BLaER1 treated with 17β-estradiol and CSF1 and Interleukin-3, amounts not matched to agents 10 nM and 100 nM (cell line): Measurements from ENCODE around the gene PAPPA.
A peak's percentile ranks its signal among the peaks of the same experiment; 100 is the strongest.

Source experiments
- H3K27ac ChIP-seq, 11 experiments: shearing (Covaris generic); formaldehyde crosslinking; 2 replicates each; pipeline ENCODE4 v1.8.1; 2022
- H3K27me3 ChIP-seq, 11 experiments: shearing (Covaris generic); formaldehyde crosslinking; 2 replicates each; pipeline ENCODE4 v1.8.1; 2022
- H3K36me3 ChIP-seq, 11 experiments: shearing (Covaris generic); formaldehyde crosslinking; 2 replicates each; pipeline ENCODE4 v1.8.1; 2022
- H3K4me1 ChIP-seq, 10 experiments: shearing (Covaris generic); formaldehyde crosslinking; 2 replicates each; pipeline ENCODE4 v1.8.1; 2022
- H3K4me2 ChIP-seq, 11 experiments: shearing (Covaris generic); formaldehyde crosslinking; 2 replicates each; pipeline ENCODE4 v1.8.1; 2022
- H3K4me3 ChIP-seq, 10 experiments: shearing (Covaris generic); formaldehyde crosslinking; 2 replicates each; pipeline ENCODE4 v1.8.1; 2022
- H3K9ac ChIP-seq, 11 experiments: shearing (Covaris generic); formaldehyde crosslinking; 2 replicates each; pipeline ENCODE4 v1.8.1; 2022
- H3K9me3 ChIP-seq, 11 experiments: shearing (Covaris generic); formaldehyde crosslinking; replicated peaks in 1 of 11; 2 replicates each; pipeline ENCODE4 v1.8.1; 2022
- H4K20me1 ChIP-seq, 11 experiments: shearing (Covaris generic); formaldehyde crosslinking; 2 replicates each; pipeline ENCODE4 v1.8.1; 2022
- Cebpa-rat ChIP-seq, 11 experiments: shearing (Covaris generic); IDR thresholded peaks; 2 replicates each; pipeline ENCODE4 v1.8.1; 2022

PAPPA gene

DNA sequence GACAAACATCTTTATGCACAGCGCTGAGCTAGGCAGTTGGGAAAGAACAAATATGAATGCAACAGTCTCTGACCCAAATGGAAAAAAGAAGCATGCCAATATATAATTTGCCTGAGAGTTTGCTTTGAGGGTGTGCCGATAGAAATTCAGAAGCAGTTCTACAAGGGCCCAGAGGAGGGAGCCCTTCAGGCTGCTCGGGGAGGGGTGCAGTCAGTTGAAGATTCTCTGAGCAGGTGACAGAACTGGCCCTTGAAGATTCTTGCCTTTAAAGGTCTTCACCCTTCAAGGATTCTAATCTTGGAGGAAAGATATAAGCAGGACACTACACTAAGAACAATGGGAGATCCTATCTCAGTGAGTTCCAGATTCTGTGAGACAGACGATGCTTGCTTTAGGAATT lies 3.7 kb upstream of the PAPPA start:
- Histone ChIP-seq H3K27ac (no peak overlapping the region), H3K4me3 (no peak overlapping the region), H3K9ac (no peak overlapping the region), H3K27me3 (peaks cover 34 to 41% (median 38%) of the 10 kb centered on the region in 11 experiments), H3K9me3 (no peaks in the 10 kb centered on the region), H3K4me1 (peaks cover 0 to 5% (median 0%) of the 10 kb centered on the region in 10 experiments; a peak in 1 of 20 replicates), H4K20me1 (peaks cover 0 to 17% (median 5%) of the 10 kb centered on the region in 11 experiments; a peak in 10 of 22 replicates), H3K36me3 (no peaks in the 10 kb centered on the region), H3K4me2 (no peak overlapping the region)
- no peak for TF ChIP-seq Cebpa-rat (IDR thresholded peaks at IDR 0.05)

DNA sequence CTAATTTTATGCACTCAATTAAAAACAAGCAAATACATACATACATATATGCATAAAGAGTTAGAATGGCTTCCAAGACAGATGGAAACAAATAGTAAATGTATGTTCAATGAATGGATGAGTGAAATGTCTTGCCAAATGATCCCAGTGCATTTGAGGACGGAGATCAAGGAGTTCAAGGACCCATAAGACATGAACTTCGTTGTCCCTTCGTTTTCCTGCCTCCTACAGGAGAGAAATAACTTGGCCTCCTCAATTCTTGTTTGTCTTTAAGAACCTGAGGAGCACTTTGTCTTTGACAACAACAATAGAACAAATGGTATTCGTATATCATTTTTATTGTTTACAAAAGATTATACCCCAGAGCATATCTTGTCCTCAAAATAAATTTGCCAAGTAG lies 2.4 kb upstream of the PAPPA start:
- peaks cover 0 to 17% (median 11%) of the 10 kb centered on the region in 11 experiments; a peak in 10 of 22 replicates for H4K20me1 ChIP-seq
- H3K4me1 ChIP-seq: peaks cover 0 to 9% (median 0%) of the 10 kb centered on the region in 10 experiments; a peak in 2 of 20 replicates
- TF ChIP-seq Cebpa-rat (IDR thresholded peaks at IDR 0.05): no peak
- H3K36me3 ChIP-seq: no peaks in the 10 kb centered on the region
- H3K4me2 ChIP-seq: no peak overlapping the region
- peaks cover 47 to 55% (median 51%) of the 10 kb centered on the region in 11 experiments for H3K27me3 ChIP-seq
- H3K9ac ChIP-seq: no peak overlapping the region
- no peaks in the 10 kb centered on the region for H3K9me3 ChIP-seq
- H3K27ac ChIP-seq: no peak overlapping the region
- H3K4me3 ChIP-seq: no peak overlapping the region

DNA sequence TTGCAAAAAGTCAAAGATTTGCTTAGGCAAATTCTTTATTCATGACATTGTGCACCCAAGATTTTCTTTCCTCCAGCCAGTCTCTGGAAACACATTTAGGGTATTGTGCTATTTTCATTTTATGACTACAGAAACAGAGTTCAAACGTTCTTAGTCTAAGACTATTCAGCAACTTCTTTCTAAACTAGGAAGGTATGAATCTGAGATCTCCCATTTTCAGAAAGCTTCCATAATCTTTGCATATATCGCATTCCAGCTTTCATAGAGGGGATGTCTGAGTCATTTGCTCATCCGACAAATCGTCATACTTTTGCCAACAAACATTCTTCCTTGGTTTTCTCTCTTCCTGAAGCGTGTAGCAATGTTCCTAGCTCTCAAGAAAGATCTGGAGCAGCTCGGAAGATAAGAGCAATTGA lies 1.6 kb upstream of the PAPPA start:
- H3K9me3 ChIP-seq: no peaks in the 10 kb centered on the region
- no peaks in the 10 kb centered on the region for H3K36me3 ChIP-seq
- TF ChIP-seq Cebpa-rat (IDR thresholded peaks at IDR 0.05): no peak
- H3K9ac ChIP-seq: no peak overlapping the region
- H3K27ac ChIP-seq: no peak overlapping the region
- H3K4me2 ChIP-seq: no peak overlapping the region
- H3K4me1 ChIP-seq: peaks cover 0 to 9% (median 0%) of the 10 kb centered on the region in 10 experiments; a peak in 3 of 20 replicates
- H4K20me1 ChIP-seq: peaks cover 0 to 20% (median 12%) of the 10 kb centered on the region in 11 experiments; a peak in 10 of 22 replicates
- H3K27me3 ChIP-seq: peaks cover 55 to 63% (median 59%) of the 10 kb centered on the region in 11 experiments
- no peak overlapping the region for H3K4me3 ChIP-seq

DNA sequence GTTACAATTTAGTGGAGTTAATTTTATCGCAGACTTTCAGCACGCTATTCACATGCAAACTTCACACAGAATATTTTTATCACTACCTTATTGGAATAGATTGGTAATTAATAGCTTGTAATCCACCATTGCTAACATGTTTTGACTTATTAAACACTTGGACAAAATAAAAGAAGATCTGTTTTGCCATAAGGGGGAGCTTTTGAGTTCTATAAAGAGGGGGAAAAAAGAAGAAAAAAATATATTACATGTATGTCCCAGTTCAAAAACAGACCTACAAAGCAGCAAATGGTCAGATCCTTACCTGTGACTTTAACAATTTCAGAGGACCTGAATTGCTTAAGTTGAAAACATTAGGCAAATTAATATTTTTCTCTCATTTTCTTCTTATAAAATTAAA lies 1.2 kb upstream of the PAPPA start:
- H3K4me1 ChIP-seq: peaks cover 0 to 9% (median 0%) of the 10 kb centered on the region in 10 experiments; a peak in 3 of 20 replicates
- TF ChIP-seq Cebpa-rat (IDR thresholded peaks at IDR 0.05): no peak
- H3K9ac ChIP-seq: no peak overlapping the region
- H3K27ac ChIP-seq: no peak overlapping the region
- H3K4me3 ChIP-seq: no peak overlapping the region
- no peaks in the 10 kb centered on the region for H3K9me3 ChIP-seq
- no peaks in the 10 kb centered on the region for H3K36me3 ChIP-seq
- peaks cover 59 to 67% (median 63%) of the 10 kb centered on the region in 11 experiments for H3K27me3 ChIP-seq
- peaks cover 0 to 21% (median 15%) of the 10 kb centered on the region in 11 experiments; a peak in 10 of 22 replicates for H4K20me1 ChIP-seq
- no peak overlapping the region for H3K4me2 ChIP-seq

DNA sequence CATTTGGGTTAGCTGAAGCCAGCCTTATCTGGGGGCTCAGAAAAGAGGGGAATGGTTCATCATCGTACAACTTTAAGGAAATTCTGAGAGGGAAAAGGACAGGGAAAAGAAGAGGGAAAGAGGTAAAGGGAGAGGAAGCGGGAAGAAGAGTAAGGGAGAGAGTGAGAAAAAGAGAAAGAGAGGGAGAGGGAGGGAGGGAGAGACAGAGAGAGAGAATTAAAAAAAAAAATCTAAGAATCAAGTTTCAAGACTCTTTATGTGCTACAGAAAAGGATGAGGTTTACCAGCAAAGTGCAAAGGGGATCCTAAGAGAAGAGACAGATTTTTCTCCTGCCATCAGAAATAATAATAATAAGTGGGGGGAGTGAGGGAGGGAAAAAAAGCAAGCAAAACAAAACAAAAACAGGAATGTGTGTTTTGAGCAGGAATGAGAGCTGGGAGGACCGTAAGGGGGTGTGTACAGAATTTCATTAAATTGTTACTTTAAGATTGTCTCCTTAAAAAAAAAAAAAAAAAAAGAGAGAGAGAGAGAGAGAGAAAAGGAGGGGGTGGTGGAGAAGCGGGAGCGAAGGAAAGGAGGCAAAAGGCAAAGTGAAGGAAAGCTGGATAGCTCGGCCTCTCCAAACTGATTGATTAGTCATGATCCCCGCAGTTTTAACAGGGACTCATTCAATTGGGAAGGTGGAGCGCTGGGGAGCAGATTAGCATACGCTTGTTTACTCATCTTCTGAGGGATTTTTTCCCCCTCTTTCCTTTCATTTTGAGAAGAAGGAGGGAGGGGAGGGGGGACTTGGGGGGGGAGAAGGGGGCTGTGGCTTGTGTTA lies 438 bp upstream of the PAPPA start:
- Histone ChIP-seq H3K36me3 (no peaks in the 10 kb centered on the region), H3K9ac (no peak overlapping the region), H3K27ac (no peak overlapping the region), H3K4me1 (peaks cover 0 to 9% (median 0%) of the 10 kb centered on the region in 10 experiments; a peak in 3 of 20 replicates), H3K4me2 (no peak overlapping the region), H3K4me3 (no peak overlapping the region), H3K9me3 (no peaks in the 10 kb centered on the region), H3K27me3 (peaks cover 60 to 71% (median 67%) of the 10 kb centered on the region in 11 experiments), H4K20me1 (peaks cover 0 to 21% (median 15%) of the 10 kb centered on the region in 11 experiments; a peak in 10 of 22 replicates)
- TF ChIP-seq Cebpa-rat (IDR thresholded peaks at IDR 0.05): no peak

DNA sequence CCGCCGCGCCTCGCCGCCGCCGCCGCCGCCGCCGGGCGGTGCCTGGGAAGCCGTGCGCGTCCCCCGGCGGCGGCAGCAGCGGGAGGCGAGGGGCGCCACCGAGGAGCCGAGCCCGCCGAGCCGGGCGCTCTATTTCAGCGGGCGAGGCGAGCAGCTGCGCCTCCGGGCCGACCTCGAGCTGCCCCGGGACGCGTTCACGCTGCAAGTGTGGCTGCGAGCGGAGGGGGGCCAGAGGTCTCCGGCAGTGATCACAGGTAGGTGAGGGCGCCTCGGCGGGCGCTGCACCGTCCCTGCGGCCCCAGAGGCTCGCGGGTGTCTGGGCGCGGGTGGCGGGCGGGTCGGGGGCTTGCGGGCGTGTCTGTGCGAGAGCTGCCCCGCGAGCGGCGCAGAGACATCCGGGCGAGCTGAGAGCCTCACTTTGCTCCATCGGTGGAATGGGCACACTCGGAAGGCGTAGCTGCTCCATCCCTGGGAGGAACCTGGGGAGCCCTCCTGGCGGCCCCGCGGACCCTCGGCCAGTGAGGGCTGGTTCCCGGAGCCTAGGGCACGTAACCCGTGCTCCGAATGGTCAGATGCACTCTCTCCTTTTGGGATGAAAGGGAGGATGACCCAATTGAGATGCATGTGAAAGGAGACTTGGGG lies 864 bp downstream of the PAPPA start:
- no peak overlapping the region for H3K27ac ChIP-seq

DNA sequence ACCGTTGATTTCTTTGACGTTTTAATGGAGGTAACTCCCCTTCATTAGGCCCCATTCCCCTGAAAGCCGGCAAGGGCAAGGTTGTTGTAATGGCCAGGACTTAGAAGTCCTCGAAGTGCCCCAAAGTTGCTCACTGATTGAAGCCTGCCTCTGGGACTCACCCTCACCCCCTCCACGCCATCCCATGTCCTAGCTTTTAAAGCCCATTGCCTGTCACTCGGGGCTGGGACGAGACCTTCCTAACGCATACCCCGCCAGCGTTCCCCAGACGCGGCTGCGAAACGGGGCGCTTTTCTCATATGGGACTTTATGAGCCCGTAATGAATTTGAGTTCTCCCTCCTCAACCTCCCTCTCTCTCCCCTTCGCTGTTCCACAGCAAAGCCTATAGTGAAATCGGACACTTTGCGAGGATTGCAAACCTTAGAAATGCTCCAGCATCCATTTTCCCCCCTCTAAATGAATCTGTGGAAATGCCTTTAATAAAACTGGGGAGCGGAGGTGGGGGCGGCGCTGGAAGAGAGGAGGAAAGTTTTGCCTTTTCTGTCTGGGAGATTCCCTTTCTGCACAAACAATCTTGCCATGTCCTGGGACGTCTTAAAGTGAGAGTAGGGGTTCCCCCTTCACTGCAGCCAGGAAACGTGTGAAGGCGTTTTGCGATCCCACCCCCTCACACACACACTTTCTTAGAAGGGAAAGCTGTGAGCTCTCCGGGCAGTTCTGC lies 1.5 kb downstream of the PAPPA start:
- Histone ChIP-seq H3K4me3 (0 out of 20 replicates have a peak overlapping the region, but pooled peaks of 3 of the 10 experiments have one; percentile 28 to 56 (median 43)), H3K27me3 (peaks cover 60 to 71% (median 67%) of the 10 kb centered on the region in 11 experiments), H3K36me3 (no peaks in the 10 kb centered on the region), H3K27ac (no peak overlapping the region), H3K4me2 (peak overlapping the region in 1 of 11 experiments; percentile 24; a peak in 3 of 22 replicates), H3K4me1 (peaks cover 0 to 9% (median 0%) of the 10 kb centered on the region in 10 experiments; a peak in 3 of 20 replicates), H4K20me1 (peaks cover 0 to 21% (median 15%) of the 10 kb centered on the region in 11 experiments; a peak in 10 of 22 replicates), H3K9me3 (no peaks in the 10 kb centered on the region), H3K9ac (no peak overlapping the region)
- TF ChIP-seq Cebpa-rat (IDR thresholded peaks at IDR 0.05): no peak

More for the DNA sequence above, 864 bp downstream of the PAPPA start:
- H3K9ac ChIP-seq: peak overlapping the region in 1 of 11 experiments; percentile 28; a peak in 1 of 22 replicates
- H3K4me3 ChIP-seq: peak overlapping the region; percentile 23 to 56 (median 44); a peak in 16 of 20 replicates
- peak overlapping the region; percentile 53 to 75 (median 62); a peak in 21 of 22 replicates for H3K4me2 ChIP-seq
- H3K27me3 ChIP-seq: peaks cover 60 to 71% (median 67%) of the 10 kb centered on the region in 11 experiments
- no peaks in the 10 kb centered on the region for H3K36me3 ChIP-seq
- H4K20me1 ChIP-seq: peaks cover 0 to 21% (median 15%) of the 10 kb centered on the region in 11 experiments; a peak in 10 of 22 replicates
- no peaks in the 10 kb centered on the region for H3K9me3 ChIP-seq
- no peak for TF ChIP-seq Cebpa-rat (IDR thresholded peaks at IDR 0.05)
- H3K4me1 ChIP-seq: peaks cover 0 to 9% (median 0%) of the 10 kb centered on the region in 10 experiments; a peak in 3 of 20 replicates

DNA sequence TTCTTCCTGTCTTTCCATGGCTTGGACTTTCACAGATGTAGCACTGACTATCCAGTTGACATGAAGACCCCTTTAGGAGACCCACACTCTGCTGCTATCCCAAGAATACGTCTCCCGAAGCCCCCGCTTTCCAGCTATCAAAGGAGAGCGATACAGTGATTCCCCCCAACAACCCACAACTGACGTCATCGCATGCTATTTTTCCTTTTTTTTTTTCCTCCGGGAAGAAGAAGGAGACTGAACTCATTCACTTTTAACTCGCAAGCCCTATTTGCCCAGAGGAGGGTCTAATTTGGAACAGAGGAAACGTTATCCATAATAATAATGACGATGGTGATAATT lies 2.1 kb downstream of the PAPPA start:
- no peak overlapping the region for H3K27ac ChIP-seq
- no peak for TF ChIP-seq Cebpa-rat (IDR thresholded peaks at IDR 0.05)
- H3K27me3 ChIP-seq: peaks cover 60 to 71% (median 66%) of the 10 kb centered on the region in 11 experiments

More for the DNA sequence above, 2.1 kb downstream of the PAPPA start:
- H3K4me3 ChIP-seq: no peak overlapping the region
- H3K4me2 ChIP-seq: peak overlapping the region in 1 of 11 experiments; percentile 24; a peak in 2 of 22 replicates
- H3K36me3 ChIP-seq: no peaks in the 10 kb centered on the region
- H3K4me1 ChIP-seq: peaks cover 0 to 9% (median 0%) of the 10 kb centered on the region in 10 experiments; a peak in 3 of 20 replicates
- H3K9me3 ChIP-seq: no peaks in the 10 kb centered on the region
- peaks cover 0 to 21% (median 15%) of the 10 kb centered on the region in 11 experiments; a peak in 10 of 22 replicates for H4K20me1 ChIP-seq
- H3K9ac ChIP-seq: no peak overlapping the region
